ENCODE results near the gene KIF20B. TPM values are rescaled to one million over a fixed set of nuclear protein-coding genes. Genes with fewer than 3 reads are reported as not detected.

KIF20B gene
- total and polyA plus RNA-seq, 2 of the 13 experiments (the other 11 are each of a cell fraction or from before 2014, with no cell fraction given) = 3.5 to 38.6 TPM

GRCh38 chr10:89699581-89700064, 1.8 kb upstream of the KIF20B start (continued):
- TF ChIP-seq, protein P1, sequence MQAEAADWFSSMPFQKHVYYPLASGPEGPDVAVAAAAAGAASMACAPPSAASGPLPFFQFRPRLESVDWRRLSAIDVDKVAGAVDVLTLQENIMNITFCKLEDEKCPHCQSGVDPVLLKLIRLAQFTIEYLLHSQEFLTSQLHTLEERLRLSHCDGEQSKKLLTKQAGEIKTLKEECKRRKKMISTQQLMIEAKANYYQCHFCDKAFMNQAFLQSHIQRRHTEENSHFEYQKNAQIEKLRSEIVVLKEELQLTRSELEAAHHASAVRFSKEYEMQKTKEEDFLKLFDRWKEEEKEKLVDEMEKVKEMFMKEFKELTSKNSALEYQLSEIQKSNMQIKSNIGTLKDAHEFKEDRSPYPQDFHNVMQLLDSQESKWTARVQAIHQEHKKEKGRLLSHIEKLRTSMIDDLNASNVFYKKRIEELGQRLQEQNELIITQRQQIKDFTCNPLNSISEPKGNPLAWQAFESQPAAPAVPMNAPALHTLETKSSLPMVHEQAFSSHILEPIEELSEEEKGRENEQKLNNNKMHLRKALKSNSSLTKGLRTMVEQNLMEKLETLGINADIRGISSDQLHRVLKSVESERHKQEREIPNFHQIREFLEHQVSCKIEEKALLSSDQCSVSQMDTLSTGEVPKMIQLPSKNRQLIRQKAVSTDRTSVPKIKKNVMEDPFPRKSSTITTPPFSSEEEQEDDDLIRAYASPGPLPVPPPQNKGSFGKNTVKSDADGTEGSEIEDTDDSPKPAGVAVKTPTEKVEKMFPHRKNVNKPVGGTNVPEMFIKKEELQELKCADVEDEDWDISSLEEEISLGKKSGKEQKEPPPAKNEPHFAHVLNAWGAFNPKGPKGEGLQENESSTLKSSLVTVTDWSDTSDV (CRISPR knock-in tag; IDR thresholded peaks at IDR 0.05) = no peak
- TF ChIP-seq TCF7 (IDR thresholded peaks at IDR 0.05; ENCODE audit: low read depth) (peak; percentile 70), HMG20B (CRISPR knock-in tag; conservative IDR thresholded peaks at IDR 0.05) (peak; percentile 67; the same call in 1 of the 2 replicates), NFYB (CRISPR knock-in tag; IDR thresholded peaks at IDR 0.05) (no peak), KLF15 (CRISPR knock-in tag; IDR thresholded peaks at IDR 0.05; ENCODE audit: borderline replicate concordance) (no peak), ZBTB34 (CRISPR knock-in tag; IDR thresholded peaks at IDR 0.05) (peak; percentile 79; the same call in 1 of the 2 replicates), MBD4 (IDR thresholded peaks at IDR 0.05; ENCODE audit: borderline replicate concordance, low read length) (peak; percentile 52; the same call in 1 of the 2 replicates), SMAD3 (CRISPR knock-in tag; IDR thresholded peaks at IDR 0.05) (peak; percentile 37; the same call in 1 of the 2 replicates), MXI1 (IDR thresholded peaks at IDR 0.05; ENCODE audit: borderline replicate concordance, low read depth, low read length) (peak; percentile 65; the same call in 1 of the 3 replicates), EP300 (IDR thresholded peaks at IDR 0.05; ENCODE audit: low read depth in 2 of 2, low read length in 2 of 2) (peak; percentile 38 to 82; a peak in 3 of 4 replicates), EP300 (CRISPR knock-in tag; IDR thresholded peaks at IDR 0.05; ENCODE audit: borderline replicate concordance) (peak; percentile 58; the same call in 1 of the 2 replicates), ZNF580 (CRISPR knock-in tag; IDR thresholded peaks at IDR 0.05; ENCODE audit: borderline replicate concordance, low read depth) (peak; percentile 56; the same call in 1 of the 2 replicates), PBX3 (CRISPR knock-in tag; IDR thresholded peaks at IDR 0.05; ENCODE audit: borderline replicate concordance) (no peak), TFDP1 (CRISPR knock-in tag; IDR thresholded peaks at IDR 0.05; ENCODE audit: borderline replicate concordance) (peak; percentile 23; the same call in 1 of the 2 replicates), ZBTB20 (CRISPR knock-in tag; IDR thresholded peaks at IDR 0.05; ENCODE audit: borderline replicate concordance, low read depth) (peak; percentile 86; the same call in 1 of the 2 replicates)
- TF ChIP-seq, protein P2, sequence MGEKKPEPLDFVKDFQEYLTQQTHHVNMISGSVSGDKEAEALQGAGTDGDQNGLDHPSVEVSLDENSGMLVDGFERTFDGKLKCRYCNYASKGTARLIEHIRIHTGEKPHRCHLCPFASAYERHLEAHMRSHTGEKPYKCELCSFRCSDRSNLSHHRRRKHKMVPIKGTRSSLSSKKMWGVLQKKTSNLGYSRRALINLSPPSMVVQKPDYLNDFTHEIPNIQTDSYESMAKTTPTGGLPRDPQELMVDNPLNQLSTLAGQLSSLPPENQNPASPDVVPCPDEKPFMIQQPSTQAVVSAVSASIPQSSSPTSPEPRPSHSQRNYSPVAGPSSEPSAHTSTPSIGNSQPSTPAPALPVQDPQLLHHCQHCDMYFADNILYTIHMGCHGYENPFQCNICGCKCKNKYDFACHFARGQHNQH (CRISPR knock-in tag; IDR thresholded peaks at IDR 0.05) = peak; percentile 62; the same call in 1 of the 2 replicates
- TF ChIP-seq, protein P3, sequence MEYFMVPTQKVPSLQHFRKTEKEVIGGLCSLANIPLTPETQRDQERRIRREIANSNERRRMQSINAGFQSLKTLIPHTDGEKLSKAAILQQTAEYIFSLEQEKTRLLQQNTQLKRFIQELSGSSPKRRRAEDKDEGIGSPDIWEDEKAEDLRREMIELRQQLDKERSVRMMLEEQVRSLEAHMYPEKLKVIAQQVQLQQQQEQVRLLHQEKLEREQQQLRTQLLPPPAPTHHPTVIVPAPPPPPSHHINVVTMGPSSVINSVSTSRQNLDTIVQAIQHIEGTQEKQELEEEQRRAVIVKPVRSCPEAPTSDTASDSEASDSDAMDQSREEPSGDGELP (IDR thresholded peaks at IDR 0.05; ENCODE audit: borderline replicate concordance, low read depth) = no peak
- TF ChIP-seq, protein P4, sequence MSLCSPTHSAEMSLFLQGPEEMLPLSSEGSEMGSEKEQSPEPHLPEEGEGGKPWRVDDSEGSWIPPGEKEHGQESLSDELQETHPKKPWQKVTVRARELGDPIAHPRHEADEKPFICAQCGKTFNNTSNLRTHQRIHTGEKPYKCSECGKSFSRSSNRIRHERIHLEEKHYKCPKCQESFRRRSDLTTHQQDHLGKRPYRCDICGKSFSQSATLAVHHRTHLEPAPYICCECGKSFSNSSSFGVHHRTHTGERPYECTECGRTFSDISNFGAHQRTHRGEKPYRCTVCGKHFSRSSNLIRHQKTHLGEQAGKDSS (CRISPR knock-in tag; IDR thresholded peaks at IDR 0.05; ENCODE audit: borderline replicate concordance, low read depth) = 0 out of 2 replicates have a peak, but pooled peaks have one; percentile 44
